Measurements from ENCODE around the gene HOMEZ.

The HOMEZ gene

GRCh38 chr14:23307687-23308644 is 22.0 kb upstream of the HOMEZ start:
- no peak for DNase-seq

GRCh38 chr14:23307146-23307530 is 21.2 kb upstream of the HOMEZ start:
- no peak for DNase-seq

- no peak for DNase-seq
Measured at GRCh38 chr14:23306412-23307145, 20.6 kb upstream of the HOMEZ start, which contains the start of gene BCL2L2. Gene BCL2L2, plus strand, starts transcription at chr14:23306833. Its CDS starts 935 bp downstream, at chr14:23307768.

GRCh38 chr14:23302290-23303225 is 16.6 kb upstream of the HOMEZ start, which contains the start of gene PPP1R3E:
Gene PPP1R3E, minus strand, starts transcription at chr14:23302859. Its CDS starts 283 bp downstream, at chr14:23302576.
- DNase-seq: peak; percentile 54 to 85 (median 72)

- peak in 2 of 4 experiments; percentile 67 to 68 for DNase-seq
Measured at GRCh38 chr14:23301969-23302289, 16.0 kb upstream of the HOMEZ start.

- peak; percentile 95 to 100 (median 98) for DNase-seq
Measured at GRCh38 chr14:23301288-23301968, 15.5 kb upstream of the HOMEZ start.

GRCh38 chr14:23300687-23301223 is 14.8 kb upstream of the HOMEZ start:
- DNase-seq: no peak

GRCh38 chr14:23299986-23300686 is 14.2 kb upstream of the HOMEZ start:
- no peak for DNase-seq

GRCh38 chr14:23299211-23299957 is 13.5 kb upstream of the HOMEZ start:
- DNase-seq: no peak

GRCh38 chr14:23297611-23298277 is 11.8 kb upstream of the HOMEZ start:
- no peak for DNase-seq

- no peak for DNase-seq
Measured at GRCh38 chr14:23297096-23297495, 11.2 kb upstream of the HOMEZ start.

- no peak for DNase-seq
Measured at GRCh38 chr14:23296012-23296777, 10.3 kb upstream of the HOMEZ start.

- DNase-seq: peak; percentile 24 to 35 (median 27)
Measured at GRCh38 chr14:23294734-23295561, 9.0 kb upstream of the HOMEZ start.

GRCh38 chr14:23286902-23287479 is 1.1 kb upstream of the HOMEZ start:
- no peak for DNase-seq

GRCh38 chr14:23285530-23286019 is 357 bp downstream of the HOMEZ start:
- DNase-seq: no peak

- DNase-seq: no peak
Measured at GRCh38 chr14:23284654-23285529, 1.0 kb downstream of the HOMEZ start.
